HL-60 (cell line): ENCODE data around the gene AHRR.

Experiments used
- DNase-seq, 2 experiments: peaks; one replicate each; pipeline ENCODE4 v3.0.0-alpha.2; 2010 to 2020; ENCODE audit warnings: low read depth in 1 of 2, low spot score in 1 of 2
- H3K27ac ChIP-seq: fragments of 250-450 bp; sonication (Bioruptor Pico); replicated peaks from 2 replicates; pipeline ENCODE4 v1.5.1; 2020; ENCODE audit warnings: mild to moderate bottlenecking, moderate library complexity
- H3K27me3 ChIP-seq: fragments of 250-450 bp; sonication (Bioruptor Pico); 2 replicates; pipeline ENCODE4 v1.5.1; 2021; ENCODE audit warnings: mild to moderate bottlenecking, moderate library complexity; ENCODE audit not compliant: insufficient read depth, poor library complexity, severe bottlenecking
- H3K4me3 ChIP-seq: replicated peaks from 2 replicates; pipeline ENCODE4 v1.5.1; 2011; ENCODE audit warnings: mild to moderate bottlenecking, control low read depth, low read length; ENCODE audit not compliant: insufficient read depth
- CTCF ChIP-seq: IDR thresholded peaks from one replicate; pipeline ENCODE4 v1.5.1; 2011; ENCODE audit warnings: low read length, control low read depth, inconsistent platforms; ENCODE audit not compliant: insufficient read depth
- GABPA ChIP-seq: IDR thresholded peaks from 2 replicates; pipeline ENCODE4 v1.6.1; 2012; ENCODE audit warnings: low read depth
- POLR2AphosphoS5 ChIP-seq: IDR thresholded peaks from 2 replicates; pipeline ENCODE4 v1.6.1; 2012; ENCODE audit warnings: low read depth
- REST ChIP-seq: IDR thresholded peaks from 2 replicates; pipeline ENCODE4 v1.6.1; 2012; ENCODE audit warnings: low read depth; ENCODE audit not compliant: insufficient replicate concordance
- SPI1 ChIP-seq: IDR thresholded peaks from 2 replicates; pipeline ENCODE4 v1.6.1; 2012; ENCODE audit warnings: low read depth, mild to moderate bottlenecking, borderline replicate concordance

The AHRR gene

GRCh38 chr5:342501-343460 lies 21.3 kb downstream of the AHRR start:
- no peak for TF ChIP-seq GABPA
- peak; percentile 88 for TF ChIP-seq SPI1
- no peak for TF ChIP-seq POLR2AphosphoS5

GRCh38 chr5:343461-344401 lies 22.2 kb downstream of the AHRR start:
- TF ChIP-seq POLR2AphosphoS5, result no peak
- no peak for TF ChIP-seq REST
- TF ChIP-seq SPI1, result no peak
- no peak for TF ChIP-seq CTCF
- TF ChIP-seq GABPA, result no peak
- H3K27ac ChIP-seq, result peak overlapping the region; percentile 72
- H3K27me3 ChIP-seq, result no peaks in the 10 kb centered on the region
- peak; percentile 62 to 64 for DNase-seq
- H3K4me3 ChIP-seq, result peak overlapping the region; percentile 33

More at GRCh38 chr5:342501-343460, 21.3 kb downstream of the AHRR start:
- no peaks in the 10 kb centered on the region for H3K27me3 ChIP-seq
- peak overlapping the region; percentile 72 for H3K27ac ChIP-seq
- DNase-seq, result peak in 1 of 2 experiments; percentile 87
- H3K4me3 ChIP-seq, result peak overlapping the region; percentile 33

GRCh38 chr5:344668-345067 lies 23.2 kb downstream of the AHRR start:
- Histone ChIP-seq H3K4me3 (peak overlapping the region; percentile 44), H3K27ac (no peak overlapping the region), H3K27me3 (no peaks in the 10 kb centered on the region)
- TF ChIP-seq POLR2AphosphoS5, result no peak
- TF ChIP-seq GABPA, result no peak
- no peak for TF ChIP-seq CTCF
- TF ChIP-seq SPI1, result no peak
- TF ChIP-seq REST, result no peak
- DNase-seq, result no peak
